HUDEP-2 (cell line): ENCODE measurements around the gene TMSB4Y.

Source experiments
- DNase-seq, 76 experiments: peaks; one replicate each; lab custom pipeline; 2025; ENCODE audit not compliant: unreplicated experiment in 76 of 76; lab: John Stamatoyannopoulos, UW

TMSB4Y gene

DNA sequence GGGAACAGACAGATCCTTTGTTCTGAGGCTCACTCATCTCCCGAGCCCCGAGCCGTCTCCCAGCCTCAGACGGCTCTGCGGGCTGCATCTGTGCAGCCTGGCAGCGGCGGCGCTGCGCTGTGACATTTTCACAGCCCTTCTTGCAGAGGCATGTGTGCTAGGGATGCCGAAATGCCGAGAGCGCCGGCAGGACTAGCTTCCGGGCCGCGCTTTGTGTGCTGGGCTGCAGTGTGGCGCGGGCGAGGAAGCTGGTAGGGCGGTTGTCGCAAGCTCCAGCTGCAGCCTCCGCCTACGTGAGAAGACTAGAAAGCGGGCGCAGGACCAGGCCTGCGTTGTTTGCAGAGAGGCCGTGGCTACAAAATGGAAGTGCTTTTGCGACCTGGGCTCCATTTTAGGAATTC, at the start of gene TMSB4Y:
TMSB4Y (plus strand) TSS at position 332 of the 401 bp plus-strand sequence.
- peak in 71 of 76 experiments; percentile 0 to 73 (median 54) for DNase-seq

DNA sequence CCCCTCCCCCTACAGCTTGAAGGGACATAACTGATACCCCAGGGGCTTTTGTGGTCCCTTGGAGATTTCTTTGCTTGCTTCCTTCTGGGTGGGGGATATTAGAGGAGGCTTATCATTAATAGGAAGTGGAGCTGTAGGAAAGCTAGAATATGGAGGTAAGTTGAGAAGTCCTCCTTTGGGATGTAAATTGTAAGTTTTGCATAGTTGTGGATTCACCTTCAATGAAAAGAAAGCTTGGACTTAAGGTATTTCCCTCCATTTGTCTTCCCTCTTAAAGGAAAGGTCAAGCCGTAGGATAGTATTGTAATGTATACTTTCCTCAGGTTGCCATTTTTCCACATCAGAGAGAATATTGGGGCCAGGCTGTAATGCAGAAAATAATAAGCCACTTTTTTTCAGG, 39.5 kb upstream of the TMSB4Y start:
- no peak for DNase-seq

DNA sequence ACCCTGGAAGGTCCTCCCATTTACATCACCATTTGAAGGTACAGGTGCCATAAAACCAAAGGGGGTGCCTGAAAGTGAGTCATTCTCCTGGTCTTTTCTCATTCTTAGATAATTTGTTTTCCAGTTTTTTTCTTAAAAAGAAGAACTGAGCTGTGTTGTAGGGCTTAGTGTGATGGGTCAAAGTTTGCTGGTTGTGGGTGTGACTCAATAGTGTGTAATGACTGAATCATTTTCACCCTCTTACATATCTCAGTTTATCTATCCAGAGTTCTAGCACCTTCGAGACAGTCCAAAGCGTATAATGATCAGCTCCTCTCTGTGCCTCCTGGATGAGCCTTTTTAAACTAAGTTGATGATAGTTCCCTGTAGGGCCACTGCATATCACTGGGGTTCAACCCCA, 32.6 kb upstream of the TMSB4Y start:
- no peak for DNase-seq

DNA sequence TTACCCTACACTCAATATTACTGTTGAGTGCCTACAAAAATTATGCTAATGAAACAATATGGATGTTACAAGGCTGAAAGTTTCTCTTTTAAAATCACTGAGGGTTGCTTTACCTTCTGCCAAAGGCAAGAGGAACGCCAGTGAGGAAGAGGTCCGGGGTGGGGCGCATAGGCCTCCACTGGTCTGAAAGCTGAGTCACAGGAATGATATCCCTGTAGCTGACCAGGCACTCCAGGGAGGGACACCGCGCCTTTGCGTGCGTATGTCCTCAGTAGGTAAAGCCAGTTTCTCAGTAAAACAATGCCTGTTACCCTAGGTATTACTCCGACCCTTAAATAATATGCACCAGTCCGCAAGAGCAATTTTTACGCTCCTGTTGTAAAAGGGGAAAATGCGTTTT, 1.4 kb upstream of the TMSB4Y start:
- DNase-seq, result peak in 1 of 76 experiments; percentile 0

DNA sequence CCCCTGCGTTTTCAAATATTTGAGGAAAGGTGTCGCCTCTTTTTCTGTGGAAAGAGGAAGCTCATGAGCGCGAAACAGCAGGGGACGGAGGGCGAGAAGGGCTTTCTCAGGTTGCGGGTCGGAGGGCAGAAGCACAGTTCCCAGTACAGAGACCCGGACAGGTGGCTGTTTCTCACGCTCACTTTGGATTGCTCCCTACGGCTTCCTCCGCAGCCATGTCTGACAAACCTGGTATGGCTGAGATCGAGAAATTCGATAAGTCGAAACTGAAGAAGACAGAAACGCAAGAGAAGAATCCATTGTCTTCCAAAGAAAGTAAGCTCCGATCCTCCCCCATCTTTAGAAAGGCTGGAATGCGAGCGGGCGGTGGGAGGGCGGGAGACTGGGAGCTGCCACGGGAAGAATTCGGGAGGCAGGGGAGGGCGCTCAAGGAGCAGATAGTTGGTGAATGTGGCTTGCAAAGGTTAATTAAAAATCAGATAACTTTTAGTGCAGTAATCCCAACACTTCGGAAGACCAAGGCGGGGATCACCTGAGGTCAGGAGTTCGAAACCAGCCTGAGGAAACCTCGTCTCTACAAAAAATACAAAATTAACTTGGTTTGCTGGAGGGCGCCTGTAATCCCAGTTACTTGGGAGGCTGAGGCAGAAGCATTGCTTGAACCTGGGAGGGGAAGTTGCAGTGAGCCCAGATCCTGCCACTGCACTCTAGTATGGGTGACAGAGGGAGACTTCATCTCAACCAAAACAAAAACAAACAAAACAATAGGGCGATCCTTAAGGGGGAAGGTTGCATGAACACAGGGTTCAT, 627 bp downstream of the TMSB4Y start:
- DNase-seq, result peak in 38 of 76 experiments; percentile 0 to 40 (median 6)

DNA sequence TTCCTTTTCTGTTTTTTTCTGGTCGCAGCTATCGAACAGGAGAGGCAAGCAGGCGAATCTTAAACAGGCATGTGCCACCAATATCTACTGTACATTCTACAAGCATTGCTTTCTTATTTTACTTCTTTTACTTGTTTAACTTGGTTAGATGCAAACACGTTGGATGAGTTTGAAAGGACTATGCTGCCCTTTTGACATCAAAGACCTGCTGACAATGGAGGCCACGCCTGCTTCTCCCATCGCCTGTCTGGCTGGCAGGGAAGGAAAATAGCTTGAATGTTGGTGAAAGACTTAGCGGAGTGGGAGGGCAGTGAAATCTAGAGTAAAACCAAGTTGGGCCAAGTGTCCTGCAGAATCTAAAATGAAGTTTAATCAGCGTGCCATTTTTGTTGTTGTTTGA, 1.5 kb downstream of the TMSB4Y start:
- DNase-seq, result peak in 28 of 76 experiments; percentile 0 to 23 (median 1)

DNA sequence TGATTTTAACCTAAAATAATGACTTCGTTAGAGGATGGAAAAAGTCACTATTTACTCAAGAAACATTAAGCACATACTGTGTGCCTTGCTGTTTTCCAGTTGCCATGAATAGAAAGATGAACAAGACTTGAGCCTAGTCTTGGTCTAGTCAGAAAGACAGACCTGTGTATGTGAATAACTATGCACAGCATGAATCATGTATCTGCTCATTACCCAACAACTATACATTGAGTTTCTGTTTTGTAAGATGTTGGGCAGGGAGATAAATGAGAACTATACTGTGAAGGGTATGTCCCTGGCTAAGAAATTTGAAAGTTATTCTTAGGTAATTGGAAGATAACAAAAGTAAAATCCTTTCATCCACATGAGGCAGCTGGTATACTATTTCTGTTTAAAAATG, 4.3 kb downstream of the TMSB4Y start:
- DNase-seq, result no peak

DNA sequence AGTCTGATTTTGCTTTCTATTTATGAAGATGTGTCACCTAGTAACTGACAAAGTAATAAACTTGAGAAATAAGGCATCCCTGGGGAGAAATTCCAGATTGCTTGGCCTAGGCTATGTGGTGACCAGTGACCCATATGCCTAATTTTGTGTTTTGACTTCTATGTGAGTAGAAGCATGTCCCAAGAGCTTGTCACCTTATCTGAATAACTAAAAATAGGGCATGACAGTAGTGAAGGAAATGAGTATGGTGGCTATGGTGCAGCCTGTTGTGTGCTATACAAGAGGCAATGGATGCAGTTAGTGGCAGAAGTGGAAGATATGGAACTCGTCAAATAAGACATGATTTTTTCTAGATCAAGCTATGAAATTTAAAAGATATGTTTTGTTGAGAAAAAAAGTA, 15.3 kb downstream of the TMSB4Y start:
- DNase-seq, result no peak

DNA sequence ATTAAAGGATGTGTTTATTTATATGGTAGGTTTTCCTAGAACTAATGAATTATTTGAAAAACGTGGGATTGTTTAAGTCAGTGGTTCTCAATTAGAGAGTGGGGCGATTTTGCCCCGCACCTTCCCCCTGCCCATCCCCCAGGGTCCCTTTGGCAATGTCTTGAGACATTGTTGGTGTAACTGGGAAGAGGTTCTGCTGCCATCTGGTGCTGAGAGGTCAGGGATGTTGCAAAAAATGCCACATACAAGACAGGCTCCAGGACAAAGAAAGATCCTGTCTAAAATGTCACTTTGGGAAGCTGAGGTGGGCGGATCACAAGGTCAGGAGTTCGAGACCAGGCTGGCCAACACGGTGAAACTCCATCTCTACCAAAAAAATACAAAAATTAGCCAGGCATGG, 25.8 kb downstream of the TMSB4Y start:
- DNase-seq, result peak in 30 of 76 experiments; percentile 0 to 19 (median 0)

DNA sequence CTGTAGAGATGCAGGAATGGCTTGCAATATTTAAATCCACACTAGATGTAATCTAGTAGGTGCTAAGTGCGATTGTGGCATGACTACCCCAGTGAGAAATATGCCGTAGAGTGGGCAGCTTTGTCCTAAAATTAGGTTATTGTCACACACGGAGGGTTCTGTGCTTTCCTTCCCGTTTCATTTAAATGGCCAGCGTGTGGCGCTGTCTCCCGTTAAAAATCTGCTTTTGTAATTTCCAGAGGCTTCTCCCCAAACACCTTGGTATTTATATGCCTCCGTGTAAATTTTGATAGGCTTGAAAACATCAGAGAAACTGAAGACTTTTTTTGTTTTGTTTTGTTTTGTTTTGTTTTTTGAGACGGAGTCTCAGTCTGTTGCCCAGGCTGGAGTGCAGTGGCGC, 34.9 kb downstream of the TMSB4Y start:
- peak in 20 of 76 experiments; percentile 0 to 15 (median 1) for DNase-seq

DNA sequence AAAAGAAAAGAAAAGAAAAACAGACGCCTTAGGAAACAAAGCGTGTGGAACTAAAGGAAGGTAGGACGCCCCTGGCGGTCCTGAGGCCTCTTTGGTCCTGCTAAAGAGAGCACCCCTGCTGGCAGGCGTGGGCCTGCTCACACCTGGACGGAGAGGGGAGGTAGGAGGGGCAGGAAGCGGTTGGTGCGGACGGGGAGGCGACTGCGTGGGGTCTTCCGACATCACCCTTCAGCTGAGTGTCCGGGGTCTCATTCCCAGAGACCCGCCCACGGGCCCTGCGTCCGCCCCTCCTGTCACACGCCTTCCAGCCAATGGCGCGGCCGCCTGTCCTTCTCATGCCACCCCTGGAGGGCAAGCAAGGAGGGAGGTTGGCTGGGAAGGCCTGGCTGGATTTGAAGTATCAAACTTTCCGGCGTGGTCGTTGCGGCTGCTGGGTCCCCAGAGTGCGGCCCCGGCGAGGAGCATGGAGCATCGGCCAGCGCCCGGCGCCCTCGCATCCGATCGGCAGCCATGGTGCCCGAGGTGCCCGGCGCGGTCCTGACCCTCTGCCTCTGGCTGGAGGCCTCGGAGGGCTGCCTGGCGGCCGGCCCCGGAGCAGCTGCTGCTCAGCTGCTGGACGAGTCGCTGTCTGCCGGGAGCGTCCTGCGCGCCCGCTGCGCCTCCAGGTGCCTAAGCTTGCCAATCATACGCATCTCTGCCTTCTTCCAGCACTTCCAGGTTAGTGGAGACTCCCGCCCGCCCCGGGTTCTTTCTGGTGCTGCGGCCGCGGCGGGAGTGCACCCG, 47.8 kb downstream of the TMSB4Y start:
- peak in 4 of 76 experiments; percentile 0 for DNase-seq

DNA sequence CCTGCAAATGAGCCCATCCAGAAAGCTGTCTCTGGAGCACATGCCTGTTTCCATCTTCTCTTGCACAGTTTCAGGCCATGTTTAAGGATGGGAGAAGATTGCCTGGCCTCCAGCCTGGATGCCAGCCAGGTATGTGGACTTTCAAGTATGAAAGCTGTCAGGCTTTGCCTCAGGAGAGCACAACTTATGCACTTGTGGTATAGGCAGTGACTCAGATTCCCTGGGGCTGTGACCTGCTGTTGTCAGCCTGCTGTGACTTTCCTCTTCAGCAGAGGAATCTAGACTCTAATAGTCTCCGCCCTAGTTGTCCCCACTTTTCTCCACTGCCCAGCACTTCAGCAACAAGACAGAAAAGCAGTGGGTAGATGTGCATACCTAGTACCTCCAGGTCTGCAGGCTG, 51.0 kb downstream of the TMSB4Y start:
- no peak for DNase-seq
